AG10803 (cell line): ENCODE results near the gene LMTK3.
"Not testable (repeated sequence)": the region's sequence is repeated elsewhere in the genome, so short reads cannot be mapped to it uniquely, and the experiment has no call there.

Source experiments
- DNase-seq: peaks from one replicate; pipeline ENCODE4 v3.0.0; 2010; ENCODE audit warnings: low read depth
- H3K4me3 ChIP-seq: 2 replicates; pipeline ENCODE4 v1.5.1; 2011; ENCODE audit warnings: mild to moderate bottlenecking, low read length, control low read depth
- TF ChIP-seq, protein P1 (sequence below): conservative IDR thresholded peaks from 2 replicates; pipeline ENCODE4 v1.5.1; 2011; ENCODE audit warnings: mild to moderate bottlenecking, low read length, control low read depth, inconsistent platforms

Gene LMTK3

DNA sequence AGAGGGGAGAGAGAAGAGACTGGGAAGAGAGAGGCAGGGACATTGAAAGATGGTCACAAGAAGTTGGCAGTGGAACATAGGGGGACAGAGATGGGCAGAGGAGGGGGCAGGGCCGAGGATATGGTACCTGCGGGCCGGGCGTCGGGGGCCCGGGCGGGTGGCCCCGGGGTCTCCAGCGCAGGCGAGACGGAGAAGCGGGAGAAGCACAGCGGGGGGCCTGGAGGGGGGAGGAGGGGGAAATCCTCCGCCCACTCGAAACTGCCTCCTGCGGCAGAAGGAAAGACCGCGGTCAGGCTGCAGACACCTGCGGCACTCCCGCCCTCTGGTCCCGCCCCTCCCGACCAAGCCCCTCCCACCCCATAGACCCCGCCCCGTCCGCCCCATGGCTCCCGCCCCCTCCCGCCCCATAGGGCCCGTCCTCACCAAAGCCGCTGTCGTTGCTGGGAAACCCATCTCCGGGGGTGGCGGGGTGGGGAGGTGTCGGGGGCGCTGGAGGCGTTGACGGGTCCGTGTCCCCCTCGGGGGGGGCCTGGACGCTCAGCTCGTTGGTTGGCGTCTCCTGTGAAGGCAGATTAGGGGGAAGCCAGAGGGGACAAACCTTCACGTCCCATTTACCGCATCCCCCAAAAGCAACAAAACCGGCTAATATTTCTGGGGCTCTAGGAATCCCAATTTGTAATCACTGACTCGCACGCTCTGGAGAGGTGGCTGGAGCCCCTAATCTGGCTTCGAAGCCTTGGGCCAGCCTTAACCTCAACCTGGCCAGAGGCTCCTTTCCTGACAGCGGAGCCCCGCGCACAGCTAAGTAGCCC is 20.4 kb downstream of the LMTK3 start:
- TF ChIP-seq, protein P1, sequence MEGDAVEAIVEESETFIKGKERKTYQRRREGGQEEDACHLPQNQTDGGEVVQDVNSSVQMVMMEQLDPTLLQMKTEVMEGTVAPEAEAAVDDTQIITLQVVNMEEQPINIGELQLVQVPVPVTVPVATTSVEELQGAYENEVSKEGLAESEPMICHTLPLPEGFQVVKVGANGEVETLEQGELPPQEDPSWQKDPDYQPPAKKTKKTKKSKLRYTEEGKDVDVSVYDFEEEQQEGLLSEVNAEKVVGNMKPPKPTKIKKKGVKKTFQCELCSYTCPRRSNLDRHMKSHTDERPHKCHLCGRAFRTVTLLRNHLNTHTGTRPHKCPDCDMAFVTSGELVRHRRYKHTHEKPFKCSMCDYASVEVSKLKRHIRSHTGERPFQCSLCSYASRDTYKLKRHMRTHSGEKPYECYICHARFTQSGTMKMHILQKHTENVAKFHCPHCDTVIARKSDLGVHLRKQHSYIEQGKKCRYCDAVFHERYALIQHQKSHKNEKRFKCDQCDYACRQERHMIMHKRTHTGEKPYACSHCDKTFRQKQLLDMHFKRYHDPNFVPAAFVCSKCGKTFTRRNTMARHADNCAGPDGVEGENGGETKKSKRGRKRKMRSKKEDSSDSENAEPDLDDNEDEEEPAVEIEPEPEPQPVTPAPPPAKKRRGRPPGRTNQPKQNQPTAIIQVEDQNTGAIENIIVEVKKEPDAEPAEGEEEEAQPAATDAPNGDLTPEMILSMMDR: no peak
- no peak overlapping the region for H3K4me3 ChIP-seq
- no peak for DNase-seq

DNA sequence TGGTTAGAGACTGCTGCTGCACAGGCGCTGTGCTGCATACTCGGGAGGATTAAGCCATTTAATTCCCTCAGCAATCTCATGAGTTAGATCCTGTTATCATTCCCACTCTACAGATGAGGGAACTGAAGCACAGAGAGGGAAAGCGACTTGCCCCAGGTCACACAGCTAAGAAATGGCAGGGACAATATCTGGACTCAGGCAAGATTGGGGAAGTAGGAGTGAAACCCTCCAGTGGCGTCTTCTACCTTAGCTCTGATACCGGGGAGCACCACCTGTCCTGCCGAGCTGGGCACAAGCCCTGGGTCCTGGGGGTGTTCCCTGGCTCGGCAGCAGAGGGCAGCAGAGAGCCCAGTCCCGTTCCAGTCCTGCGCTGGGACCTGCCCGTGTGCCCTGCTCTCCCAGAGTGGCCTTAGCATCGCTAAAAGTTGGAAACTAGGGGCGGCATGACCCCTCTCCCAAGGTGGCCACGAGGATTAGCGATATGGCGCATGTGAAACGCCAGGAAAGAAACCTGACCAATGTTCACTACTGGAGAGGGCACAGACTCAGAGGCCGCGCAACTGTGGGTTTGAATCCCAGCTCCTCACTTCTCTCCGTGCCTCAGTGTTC is 21.9 kb downstream of the LMTK3 start:
- DNase-seq: peak; percentile 34
- TF ChIP-seq, protein P1: peak; percentile 88
- H3K4me3 ChIP-seq: no peak overlapping the region

DNA sequence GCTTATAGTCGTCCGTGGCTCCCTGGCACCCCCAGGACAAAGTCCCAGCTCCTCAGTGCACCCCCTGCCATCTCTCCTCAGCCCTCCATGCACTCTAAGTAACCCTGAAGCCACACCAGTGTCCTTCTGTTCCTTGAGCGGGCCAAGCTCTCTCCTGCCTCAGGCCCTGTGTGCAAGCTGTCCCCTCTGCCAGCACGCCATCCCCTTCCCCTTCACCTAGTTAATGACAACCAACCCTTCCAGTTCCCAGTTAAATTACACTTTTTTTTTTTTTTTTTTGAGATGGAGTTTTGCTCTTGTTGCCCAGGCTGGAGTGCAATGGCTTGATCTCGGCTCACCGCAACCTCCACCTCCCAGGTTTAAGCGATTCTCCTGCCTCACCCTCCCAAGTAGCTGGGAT is 23.2 kb downstream of the LMTK3 start:
- H3K4me3 ChIP-seq, DNase-seq: not testable (repeated sequence)

DNA sequence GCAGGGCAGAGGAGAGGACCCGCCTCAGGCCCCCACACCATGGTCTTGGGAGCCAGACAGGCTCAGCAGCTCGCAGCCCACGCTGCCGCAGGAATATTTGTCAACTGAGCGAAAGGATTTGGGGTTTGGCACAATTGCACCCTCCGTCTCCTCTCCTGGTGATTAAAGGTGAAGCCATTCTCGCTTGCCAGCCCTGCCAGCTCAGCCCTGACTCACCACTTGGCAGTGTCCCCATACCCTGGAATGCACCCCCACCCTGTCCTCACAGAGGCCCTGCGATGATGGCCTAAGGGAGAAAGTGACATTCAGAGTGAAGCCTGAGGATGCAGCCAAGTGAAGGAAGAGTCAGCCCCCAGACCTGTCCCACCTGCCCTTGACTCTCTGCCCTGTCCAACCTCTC is 23.7 kb downstream of the LMTK3 start:
- no peak overlapping the region for H3K4me3 ChIP-seq
- DNase-seq: peak; percentile 87
- TF ChIP-seq, protein P1: no peak

DNA sequence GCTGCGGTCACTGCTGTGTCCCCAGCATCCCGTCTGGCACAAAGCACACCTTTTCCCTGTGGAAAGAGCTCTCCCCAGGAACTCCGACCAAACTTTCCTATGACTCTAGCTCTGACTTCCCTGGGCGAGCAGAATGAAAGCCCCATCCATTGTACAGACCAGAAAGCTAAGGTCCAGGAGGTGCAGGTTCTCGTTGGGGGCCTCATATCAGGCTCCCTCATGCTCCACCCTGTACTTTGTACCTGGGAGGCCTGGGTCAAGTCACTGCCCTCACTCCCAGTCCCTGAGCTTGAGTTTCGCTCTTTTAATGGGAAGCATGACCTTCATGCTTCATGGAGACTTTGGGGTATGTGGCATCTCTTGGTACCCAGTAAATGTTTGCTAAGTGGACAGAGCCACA is 24.1 kb downstream of the LMTK3 start:
- no peak for DNase-seq
- no peak overlapping the region for H3K4me3 ChIP-seq
- TF ChIP-seq, protein P1: no peak

DNA sequence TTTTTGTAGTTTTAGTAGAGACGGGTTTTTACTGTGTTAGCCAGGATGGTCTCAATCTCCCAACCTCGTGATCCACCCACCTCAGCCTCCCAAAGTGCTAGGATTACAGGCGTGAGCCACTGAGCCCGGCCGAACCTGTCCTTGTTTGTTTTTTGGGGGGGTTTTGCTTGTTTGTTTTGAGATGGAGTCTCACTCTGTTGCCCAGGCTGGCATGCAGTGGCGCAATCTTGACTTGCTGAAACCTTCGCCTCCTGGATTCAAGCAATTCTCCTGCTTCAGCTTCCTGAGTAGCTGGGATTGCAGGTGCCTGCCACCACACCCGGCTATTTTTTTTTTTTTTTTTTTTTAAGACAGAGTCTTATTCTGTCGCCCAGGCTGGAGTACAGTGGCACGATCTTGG is 24.9 kb downstream of the LMTK3 start:
- not testable (repeated sequence) for H3K4me3 ChIP-seq, DNase-seq

DNA sequence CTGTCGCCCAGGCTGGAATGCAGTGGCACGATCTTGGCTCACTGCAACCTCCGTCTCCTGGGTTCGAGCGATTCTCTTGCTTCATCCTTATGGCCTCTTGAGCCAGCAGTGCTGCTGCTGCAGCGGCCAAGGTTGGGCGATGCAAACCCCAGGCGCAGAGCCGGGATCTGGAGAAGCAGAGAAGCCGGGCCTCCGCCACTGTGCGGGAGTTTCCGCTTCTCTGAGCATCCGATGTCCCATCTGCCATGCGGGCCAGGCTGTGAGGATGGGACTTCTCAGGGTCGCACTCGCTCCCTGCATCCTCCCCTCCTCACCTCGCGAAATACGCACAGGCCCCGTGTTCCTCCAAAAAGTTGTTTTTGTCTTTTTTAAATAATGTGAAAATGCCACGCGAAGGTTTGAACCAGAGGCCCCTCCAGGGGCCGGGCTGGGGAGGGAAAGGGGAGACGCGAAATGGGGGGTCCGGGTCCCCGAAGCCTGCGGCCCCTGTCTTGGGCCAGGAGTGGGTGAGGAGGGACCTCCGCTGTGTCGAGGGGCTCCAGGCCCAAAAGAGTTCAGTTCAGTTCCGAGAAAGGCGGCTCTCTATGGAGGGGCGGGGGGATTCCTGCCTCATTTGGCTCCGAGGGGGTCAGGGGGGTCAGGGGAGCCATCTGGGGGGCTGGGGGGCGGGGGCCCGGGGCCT is 26.6 kb downstream of the LMTK3 start:
- TF ChIP-seq, protein P1: no peak

DNA sequence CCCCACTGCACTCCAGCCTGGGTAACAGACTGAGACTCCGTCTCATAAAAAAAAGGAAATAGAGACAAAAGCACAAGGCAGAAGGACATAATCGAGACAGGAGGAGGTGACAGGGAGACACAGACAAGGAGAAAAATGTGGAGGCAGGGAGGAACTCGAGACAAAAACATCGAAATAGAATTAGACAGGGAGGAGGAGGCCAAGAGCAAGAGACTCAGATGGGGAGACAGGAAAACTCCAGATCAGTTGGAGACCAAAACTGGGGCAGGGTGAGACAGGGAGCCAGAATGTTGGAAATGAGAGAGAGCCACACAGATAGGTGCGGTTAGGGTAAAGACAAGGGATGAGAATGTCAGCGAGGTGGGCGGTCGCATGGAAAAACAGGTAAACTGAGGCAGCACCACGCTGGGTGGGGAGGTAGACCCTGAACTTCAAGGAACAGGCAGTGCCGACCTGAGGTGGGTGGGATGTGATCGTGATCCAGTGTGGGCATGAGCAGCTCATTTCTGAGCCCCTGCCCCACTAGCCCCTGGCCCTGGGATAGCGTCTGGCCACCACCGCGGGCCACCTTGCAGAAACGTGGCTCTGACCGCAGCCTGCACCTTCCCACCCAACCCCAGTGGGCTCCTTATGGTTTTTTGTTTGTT is 27.3 kb downstream of the LMTK3 start:
- TF ChIP-seq, protein P1: no peak
- H3K4me3 ChIP-seq: no peak overlapping the region
- no peak for DNase-seq

More for the DNA sequence above, 26.6 kb downstream of the LMTK3 start:
- no peak for DNase-seq
- no peak overlapping the region for H3K4me3 ChIP-seq
